Neural progenitor cell (in vitro differentiated cells): ENCODE measurements around the gene CDK1. TPM values are rescaled to one million over a fixed set of nuclear protein-coding genes. Genes with fewer than 3 reads are reported as not detected.

ENCODE experiments used
- DNase-seq: peaks from one replicate; pipeline ENCODE4 v3.0.0-alpha.2; 2016; ENCODE audit warnings: low spot score
- H2AFZ ChIP-seq: fragments of 200-600 bp; sonication (generic); replicated peaks from 2 replicates; pipeline ENCODE4 v1.6.1; 2016; ENCODE audit warnings: antibody characterized with exemption
- H3F3A ChIP-seq: fragments of 200-600 bp; sonication (generic); 2 replicates; pipeline ENCODE4 v1.6.1; 2016; ENCODE audit warnings: antibody characterized with exemption, low read depth
- H3K27ac ChIP-seq: fragments of 200-600 bp; sonication (generic); 2 replicates; pipeline ENCODE4 v1.5.1; 2016; ENCODE audit warnings: mild to moderate bottlenecking
- H3K27me3 ChIP-seq: fragments of 200-600 bp; sonication (generic); 2 replicates; pipeline ENCODE4 v1.6.1; 2016; ENCODE audit warnings: mild to moderate bottlenecking, moderate library complexity
- H3K36me3 ChIP-seq: fragments of 200-600 bp; sonication (generic); 2 replicates; pipeline ENCODE4 v1.5.1; 2016
- H3K4me1 ChIP-seq: fragments of 200-600 bp; sonication (generic); 2 replicates; pipeline ENCODE4 v1.6.1; 2016; ENCODE audit warnings: mixed run types
- H3K4me2 ChIP-seq: fragments of 200-600 bp; sonication (generic); 2 replicates; pipeline ENCODE4 v1.6.1; 2016
- H3K4me3 ChIP-seq: fragments of 200-600 bp; sonication (generic); 2 replicates; pipeline ENCODE4 v1.5.1; 2016
- H3K79me2 ChIP-seq: fragments of 200-600 bp; sonication (generic); 2 replicates; pipeline ENCODE4 v1.6.1; 2016; ENCODE audit warnings: low read depth
- H3K9ac ChIP-seq: fragments of 200-600 bp; sonication (generic); 2 replicates; pipeline ENCODE4 v1.6.1; 2016
- H3K9me3 ChIP-seq: fragments of 200-600 bp; sonication (generic); 2 replicates; pipeline ENCODE4 v1.5.1; 2016; ENCODE audit warnings: low read depth
- H4K20me1 ChIP-seq: fragments of 200-600 bp; sonication (generic); 2 replicates; pipeline ENCODE4 v1.6.1; 2016; ENCODE audit warnings: low read depth
- H3K27ac Mint-ChIP-seq: 3 replicates; pipeline ENCODE4 v1.8.0; 2021; ENCODE audit warnings: mixed read lengths
- H3K27me3 Mint-ChIP-seq: 2 replicates; pipeline ENCODE4 v1.8.0; 2022; ENCODE audit warnings: low read depth, mild to moderate bottlenecking, inconsistent platforms, moderate library complexity, mixed read lengths; ENCODE audit not compliant: insufficient read depth
- H3K36me3 Mint-ChIP-seq: 3 replicates; pipeline ENCODE4 v1.8.0; 2021; ENCODE audit warnings: mixed read lengths
- H3K4me1 Mint-ChIP-seq: 3 replicates; pipeline ENCODE4 v1.8.0; 2021; ENCODE audit warnings: mixed read lengths
- H3K4me3 Mint-ChIP-seq: 3 replicates; pipeline ENCODE4 v1.8.0; 2021; ENCODE audit warnings: mild to moderate bottlenecking, moderate library complexity, mixed read lengths
- H3K9me3 Mint-ChIP-seq: 3 replicates; pipeline ENCODE4 v1.8.0; 2020; ENCODE audit warnings: mixed read lengths
- CTCF ChIP-seq: fragments of 200-600 bp; sonication (generic); IDR thresholded peaks from 2 replicates; pipeline ENCODE4 v1.5.1; 2017; ENCODE audit warnings: antibody characterized with exemption, mild to moderate bottlenecking
- EZH2 ChIP-seq: fragments of 200-600 bp; sonication (generic); IDR thresholded peaks from 2 replicates; pipeline ENCODE4 v1.6.1; 2017; ENCODE audit warnings: antibody characterized with exemption, mild to moderate bottlenecking, moderate library complexity
- EZH2phosphoT487 ChIP-seq: fragments of 200-600 bp; sonication (generic); IDR thresholded peaks from 2 replicates; pipeline ENCODE4 v1.6.1; 2017; ENCODE audit warnings: antibody characterized with exemption
- total RNA-seq: library from RNA; depleted of rRNA; stranded (reverse); fragments of >200 nt; gene quantifications from 2 replicates; pipeline ENCODE4 v1.2.3, GENCODE V29; 2015; ENCODE audit warnings: low replicate concordance

Gene CDK1
- total RNA-seq, 1 donor from 2014 or later, result 421 TPM

- Histone ChIP-seq H3K4me3 (no peak overlapping the region), H3K4me2 (no peak overlapping the region), H3K4me1 (no peaks in the 10 kb centered on the region), H4K20me1 (no peaks in the 10 kb centered on the region), H3K27ac (no peak overlapping the region), H3K9ac (no peak overlapping the region), H3K36me3 (no peaks in the 10 kb centered on the region), H2AFZ (no peak overlapping the region), H3K27me3 (no peaks in the 10 kb centered on the region), H3K9me3 (no peaks in the 10 kb centered on the region), H3F3A (no peaks in the 10 kb centered on the region), H3K79me2 (no peaks in the 10 kb centered on the region)
- no peaks in the 10 kb centered on the region for H3K9me3 Mint-ChIP-seq
- H3K4me3 Mint-ChIP-seq, result no peak overlapping the region
- H3K27me3 Mint-ChIP-seq, result no peaks in the 10 kb centered on the region
- no peak for TF ChIP-seq EZH2
- no peak for TF ChIP-seq EZH2phosphoT487
- no peak for TF ChIP-seq CTCF
- DNase-seq, result no peak
- no peaks in the 10 kb centered on the region for H3K36me3 Mint-ChIP-seq
- H3K27ac Mint-ChIP-seq, result no peak overlapping the region
- peaks cover 4% of the 10 kb centered on the region for H3K4me1 Mint-ChIP-seq
Observed at GRCh38 chr10:60842694-60843093, 64.4 kb downstream of the CDK1 start.

Other genes with a start within 250 kb of the CDK1 start
- gene RHOBTB1, start 165.7 kb downstream of the CDK1 start, total RNA-seq, result 15.1 and 21.5 TPM in 2 replicates